Measurements from ENCODE around the gene MORN1.
"Not testable (repeated sequence)": the region's sequence is repeated elsewhere in the genome, so short reads cannot be mapped to it uniquely, and the experiment has no call there.

The MORN1 gene

DNA sequence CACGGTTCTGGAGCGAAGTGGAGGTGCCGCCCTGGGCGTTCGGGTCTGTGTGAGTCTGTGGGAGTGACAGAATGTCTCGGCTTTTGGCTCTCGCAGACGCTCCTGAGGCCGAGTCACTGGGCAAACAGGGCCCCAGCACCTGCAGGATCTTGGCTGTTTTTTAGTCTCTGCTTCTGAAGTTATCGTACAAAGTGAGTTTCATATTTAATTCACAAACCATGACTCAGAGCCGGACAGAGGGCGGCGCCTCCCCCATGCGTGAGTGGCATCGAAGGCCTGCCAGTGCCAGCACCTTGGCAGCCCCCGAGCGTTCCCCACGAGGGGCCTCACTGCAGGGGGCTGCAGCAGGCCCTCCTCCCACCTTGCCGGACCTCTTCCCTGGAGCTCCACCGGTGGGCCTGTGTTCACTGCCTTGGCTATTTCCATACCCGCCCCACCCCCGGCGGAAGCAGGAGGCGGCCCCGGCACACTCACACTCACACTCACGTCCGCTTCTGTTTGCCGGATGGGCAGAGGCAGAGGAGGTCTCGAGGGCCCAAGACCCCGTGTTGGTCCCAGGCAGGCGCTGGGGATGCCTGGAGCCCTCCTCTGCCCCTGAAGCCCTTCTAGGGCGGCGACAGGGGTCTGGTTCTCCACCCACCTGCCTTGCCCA, 56.3 kb downstream of the MORN1 start:
- DNase-seq = no peak

DNA sequence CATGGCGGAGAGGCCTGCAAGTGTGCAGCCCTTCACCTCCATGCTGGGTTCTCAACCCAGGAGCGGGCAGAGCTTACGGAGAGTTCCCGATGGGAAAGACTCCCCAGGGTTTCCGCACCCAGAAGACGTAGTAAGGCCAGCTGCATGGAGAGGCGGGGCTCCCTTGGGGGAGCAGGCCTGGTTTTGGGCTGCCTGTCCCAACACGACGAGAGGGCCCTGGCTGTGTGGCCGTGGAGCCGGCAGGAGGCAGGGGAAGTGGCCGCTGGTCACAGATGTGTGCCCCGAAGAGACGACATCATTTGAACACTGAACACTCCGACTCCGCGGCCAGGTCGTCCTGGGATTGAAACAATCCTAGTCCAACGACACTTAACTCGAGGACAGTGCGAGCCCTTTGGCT, 57.0 kb downstream of the MORN1 start:
- no peak for DNase-seq

DNA sequence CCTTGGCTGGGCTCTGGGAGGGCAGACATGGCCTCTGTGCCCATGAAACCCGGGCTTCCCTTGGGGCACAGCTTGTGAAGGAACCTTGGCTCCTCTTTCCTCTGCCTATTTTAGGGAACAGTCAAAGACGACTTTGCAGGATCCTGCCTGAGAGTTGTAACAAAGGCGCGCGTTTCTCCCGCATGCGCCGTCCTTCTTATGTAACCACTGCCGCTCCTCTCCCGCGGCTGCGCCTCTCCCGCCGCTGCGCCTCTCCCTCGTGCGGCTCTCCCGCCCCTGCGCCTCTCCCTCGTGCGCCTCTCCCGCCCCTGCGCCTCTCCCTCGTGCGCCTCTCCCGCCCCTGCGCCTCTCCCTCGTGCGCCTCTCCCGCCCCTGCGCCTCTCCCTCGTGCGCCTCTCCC, 59.8 kb downstream of the MORN1 start:
- not testable (repeated sequence) for DNase-seq

DNA sequence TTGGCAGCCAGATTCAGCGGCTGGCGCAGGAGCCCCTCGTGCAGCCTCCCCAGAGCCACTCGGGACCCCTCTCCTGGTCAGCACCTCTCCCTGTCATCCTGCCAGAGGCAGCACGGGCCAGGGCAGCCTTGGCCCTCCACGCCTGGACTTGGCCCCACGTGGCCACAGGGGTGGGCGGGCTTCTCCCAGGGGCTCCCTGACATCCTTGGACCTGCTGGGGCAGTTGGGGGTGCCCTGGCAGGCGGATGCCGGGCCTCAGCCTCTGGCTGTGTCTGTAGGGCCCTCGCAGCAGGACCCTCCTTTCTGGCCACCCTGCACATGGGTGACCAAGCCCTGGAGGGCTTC, 60.2 kb downstream of the MORN1 start:
- DNase-seq = no peak

DNA sequence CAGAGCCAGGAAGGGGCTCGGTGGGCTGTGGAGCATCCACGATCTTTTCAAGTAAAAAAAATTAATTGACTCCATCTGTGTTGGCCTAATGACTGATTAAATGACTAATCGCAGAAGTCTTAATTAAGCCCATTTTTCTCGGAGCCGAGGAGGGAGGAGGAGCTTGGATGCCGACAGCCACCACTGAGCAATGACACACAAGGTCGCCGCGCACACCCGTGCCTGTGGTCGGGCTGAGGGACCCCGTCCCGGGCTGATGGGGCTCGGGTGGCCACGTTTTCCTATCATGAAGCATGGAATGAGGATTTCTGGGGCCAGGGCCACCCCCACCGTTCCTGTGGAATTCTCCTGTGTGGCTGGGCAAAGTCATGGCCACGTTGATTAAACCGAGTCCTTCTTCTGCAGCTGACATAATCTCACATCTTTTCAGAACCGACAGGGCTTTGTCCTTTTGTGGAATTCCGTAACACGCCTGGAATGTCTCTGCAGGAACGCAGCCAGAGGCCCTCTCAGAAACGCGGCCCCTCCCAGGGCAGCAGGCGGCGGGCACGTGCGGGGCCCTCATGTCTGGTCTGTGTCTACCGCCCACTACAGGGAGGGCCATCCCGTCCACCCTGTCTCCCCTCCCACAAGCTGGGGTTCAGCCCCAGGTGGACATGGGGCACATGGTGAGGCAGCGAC, 60.7 kb downstream of the MORN1 start:
- no peak for DNase-seq

DNA sequence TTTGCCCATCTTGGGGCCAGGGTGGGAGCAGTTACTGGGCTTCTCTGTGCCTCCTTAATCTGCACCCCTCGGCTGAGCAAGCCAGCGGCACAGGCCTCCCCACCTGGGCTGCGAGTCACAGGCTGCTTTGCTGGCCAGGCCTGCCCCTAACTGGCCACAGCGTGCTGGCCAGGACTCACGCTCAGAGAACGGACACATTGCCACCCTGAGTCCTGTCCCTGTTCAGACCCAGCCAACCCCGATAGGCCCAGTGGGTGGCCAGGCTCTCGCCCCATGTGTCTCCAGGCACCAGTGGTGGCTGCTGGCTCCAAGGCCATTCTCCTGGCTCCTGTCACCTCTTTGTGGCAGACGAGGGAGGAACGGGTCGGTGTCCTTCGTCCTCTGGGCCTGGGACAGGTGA, 61.3 kb downstream of the MORN1 start:
- DNase-seq = no peak

DNA sequence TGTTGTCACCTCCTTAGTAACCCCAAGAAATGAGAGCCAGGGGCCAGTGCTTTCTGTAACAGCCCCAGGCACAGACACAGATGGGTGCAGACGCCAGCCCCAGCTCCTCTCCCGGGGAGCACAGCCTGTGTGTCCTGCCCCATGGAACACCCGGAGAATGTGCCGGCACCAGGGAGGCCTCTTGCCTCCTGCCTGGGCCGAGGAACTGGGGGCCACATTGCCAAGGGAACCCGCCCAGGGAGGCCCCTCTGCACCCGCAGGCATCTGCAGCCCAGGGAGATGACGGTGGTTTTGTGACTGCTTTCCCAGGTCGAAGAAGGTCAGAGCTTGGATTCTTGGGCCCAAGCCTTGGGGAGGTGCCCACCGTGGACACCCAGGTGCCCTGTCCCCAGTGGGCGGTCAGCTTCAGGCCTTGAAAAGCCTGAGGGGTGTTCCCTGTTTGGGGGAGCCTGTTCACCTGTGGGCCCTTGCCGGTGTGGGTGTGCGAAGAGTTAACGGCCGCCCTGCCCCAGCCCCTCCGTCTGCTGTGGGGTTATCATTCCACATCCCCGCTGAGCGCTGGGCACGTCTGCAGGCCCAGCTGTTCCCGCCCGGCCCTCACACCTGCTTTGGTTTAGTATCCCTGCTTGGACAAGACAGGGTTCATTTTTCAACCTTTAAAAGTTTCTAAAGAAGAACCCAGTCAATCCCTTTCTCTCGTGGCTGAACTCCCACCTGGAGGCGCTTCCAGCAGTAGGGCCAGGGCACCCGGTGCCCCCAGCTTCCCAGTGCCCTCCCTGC, 62.5 kb downstream of the MORN1 start:
- no peak for DNase-seq

DNA sequence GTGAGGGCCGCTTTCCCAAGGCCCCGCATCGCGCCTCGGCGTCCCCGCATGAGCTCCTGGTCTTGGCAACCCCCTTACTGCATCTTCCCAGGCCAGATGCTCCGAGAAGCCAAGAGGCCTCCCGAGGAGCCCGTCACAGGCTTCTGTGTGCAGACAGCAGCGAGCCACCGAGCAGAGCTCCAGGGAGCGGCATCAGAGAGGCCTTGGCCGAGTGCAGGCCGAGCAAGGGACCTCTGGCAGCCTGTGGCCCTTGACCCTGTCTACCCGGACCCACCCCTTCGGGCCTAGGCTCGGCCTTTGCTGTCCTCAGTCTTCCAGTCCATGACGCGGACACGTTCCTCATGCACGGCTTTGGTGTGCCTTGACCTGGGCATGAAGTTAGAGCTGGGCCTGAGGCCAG, 63.5 kb downstream of the MORN1 start:
- DNase-seq = no peak

DNA sequence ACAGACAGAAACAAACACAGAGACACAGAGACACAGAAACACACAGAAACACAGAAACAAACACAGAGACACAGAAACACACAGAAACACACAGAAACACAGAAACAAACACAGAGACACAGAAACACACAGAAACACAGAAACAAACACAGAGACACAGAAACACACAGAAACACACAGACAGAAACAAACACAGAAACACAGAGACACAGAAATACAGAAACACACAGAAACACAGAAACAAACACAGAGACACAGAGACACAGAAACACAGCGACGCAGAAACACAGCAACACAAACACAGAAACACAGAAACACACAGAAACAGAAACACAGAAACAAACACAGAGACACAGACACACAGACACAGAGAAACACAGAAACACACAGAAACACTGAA, 64.2 kb downstream of the MORN1 start:
- not testable (repeated sequence) for DNase-seq

DNA sequence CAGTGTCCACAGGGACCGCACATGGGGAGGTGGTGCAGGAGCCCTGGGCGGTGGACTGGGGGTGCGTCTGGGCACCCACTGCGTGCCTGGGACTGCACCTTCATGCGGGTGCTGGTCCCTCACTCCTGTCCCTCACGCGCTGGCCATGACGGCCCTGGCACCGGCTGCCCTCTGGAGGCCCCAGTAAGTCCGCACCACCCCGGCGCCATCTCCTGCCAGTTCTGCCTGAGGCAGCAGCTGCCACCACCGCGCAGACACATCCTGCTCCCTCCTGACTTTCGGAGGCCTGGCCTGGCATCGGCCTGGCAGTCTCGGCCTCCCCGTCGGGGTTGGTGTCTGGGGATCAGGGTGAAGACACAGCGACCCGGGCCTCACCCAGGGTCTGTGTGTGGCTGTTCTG, 64.8 kb downstream of the MORN1 start:
- no peak for DNase-seq

DNA sequence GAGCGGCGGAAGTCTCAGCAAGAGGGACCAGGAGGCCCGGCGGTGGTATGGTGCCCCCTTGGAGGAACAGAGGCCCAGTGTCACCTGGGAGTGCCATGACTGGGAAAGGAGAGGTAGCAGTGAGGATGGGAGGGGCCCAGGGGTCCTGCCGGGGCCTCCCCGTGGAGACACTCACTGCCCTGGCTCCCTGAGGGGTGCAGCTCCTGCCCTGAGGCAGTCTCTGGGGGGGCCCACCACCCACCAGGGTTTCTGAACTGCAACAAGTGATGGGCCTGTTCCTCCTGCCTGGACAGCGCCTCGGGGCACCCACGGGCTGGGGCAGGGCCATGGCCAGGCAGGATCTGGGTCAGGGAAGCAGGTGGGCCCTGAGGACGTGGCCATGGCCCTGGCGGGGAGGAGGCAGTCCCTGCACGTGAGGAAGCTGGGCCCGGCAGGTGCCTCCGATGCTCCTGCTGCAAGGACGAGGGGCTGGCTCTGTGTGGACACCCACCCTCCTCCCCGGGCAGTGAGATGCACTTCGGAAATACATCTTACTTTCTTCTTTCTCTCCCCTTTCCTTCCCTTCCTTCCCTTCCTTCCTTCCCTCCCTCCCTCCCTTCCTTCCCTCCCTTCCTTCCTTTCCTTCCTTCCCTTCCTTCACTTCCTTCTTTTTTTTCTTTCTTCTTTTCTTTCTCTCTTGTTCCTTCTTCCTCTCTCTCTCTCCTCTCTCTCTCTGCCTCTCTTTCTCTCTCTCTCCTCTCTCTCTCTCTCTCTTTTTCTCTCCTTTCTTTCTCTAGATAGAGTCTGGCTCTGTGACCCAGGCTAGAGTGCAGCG, 66.6 kb downstream of the MORN1 start:
- no peak for DNase-seq

DNA sequence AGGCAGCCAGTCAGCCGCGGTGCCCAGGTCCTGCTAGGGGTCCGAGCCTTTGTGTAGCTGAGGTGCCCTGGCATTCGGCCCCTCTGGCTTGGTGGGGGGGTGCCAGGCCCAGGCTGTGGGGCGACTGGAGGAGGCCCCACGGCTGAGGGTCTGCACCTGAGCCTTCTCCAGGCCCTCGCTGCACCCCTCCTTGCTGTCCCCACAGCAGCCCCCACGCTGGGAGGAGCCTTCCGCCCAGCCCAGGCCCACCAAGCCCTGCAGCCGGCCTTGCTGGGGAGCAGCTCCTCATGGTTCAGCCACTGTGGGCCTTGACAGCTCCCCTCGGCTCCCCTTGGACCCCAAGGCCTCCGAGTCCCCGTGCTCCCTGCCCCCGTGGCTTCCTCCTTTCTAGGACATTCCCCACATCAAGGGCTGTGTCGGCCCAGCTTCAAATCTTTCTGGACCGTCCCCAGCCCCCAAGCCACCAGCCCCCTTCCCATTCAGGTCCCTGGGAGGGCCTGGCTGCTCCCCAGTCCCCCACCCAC, 67.8 kb downstream of the MORN1 start:
- no peak for DNase-seq

DNA sequence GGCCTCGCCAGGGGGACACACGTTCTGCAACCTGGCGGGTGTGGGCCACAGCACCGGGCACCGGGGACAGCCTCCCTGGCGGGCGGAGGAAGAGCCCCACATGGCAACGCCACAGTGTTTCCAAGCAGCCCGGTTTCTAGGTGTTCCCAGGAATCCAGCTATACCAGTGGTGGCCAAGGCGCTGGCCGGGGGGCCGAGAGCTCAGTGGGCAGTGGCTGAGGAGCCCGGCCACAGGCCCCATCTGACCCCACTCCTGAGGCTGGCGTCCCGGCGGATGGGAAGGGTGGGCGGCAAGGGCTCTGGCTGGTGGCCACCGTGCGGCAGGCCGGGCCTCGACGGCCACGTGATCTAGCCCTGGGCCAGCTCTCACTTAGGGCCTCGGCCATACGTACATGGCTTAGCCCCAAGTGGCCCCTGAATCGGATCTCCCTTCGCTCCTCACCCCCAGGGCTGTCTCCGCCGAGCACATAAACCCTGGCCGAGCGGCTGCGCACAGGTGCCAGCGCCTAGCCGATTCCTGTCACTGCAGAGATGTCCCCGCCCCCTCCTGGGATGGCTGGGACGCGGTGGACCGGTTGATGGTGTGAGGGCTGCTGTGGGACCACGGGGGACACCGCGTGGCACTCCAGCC, 68.7 kb downstream of the MORN1 start:
- no peak for DNase-seq

DNA sequence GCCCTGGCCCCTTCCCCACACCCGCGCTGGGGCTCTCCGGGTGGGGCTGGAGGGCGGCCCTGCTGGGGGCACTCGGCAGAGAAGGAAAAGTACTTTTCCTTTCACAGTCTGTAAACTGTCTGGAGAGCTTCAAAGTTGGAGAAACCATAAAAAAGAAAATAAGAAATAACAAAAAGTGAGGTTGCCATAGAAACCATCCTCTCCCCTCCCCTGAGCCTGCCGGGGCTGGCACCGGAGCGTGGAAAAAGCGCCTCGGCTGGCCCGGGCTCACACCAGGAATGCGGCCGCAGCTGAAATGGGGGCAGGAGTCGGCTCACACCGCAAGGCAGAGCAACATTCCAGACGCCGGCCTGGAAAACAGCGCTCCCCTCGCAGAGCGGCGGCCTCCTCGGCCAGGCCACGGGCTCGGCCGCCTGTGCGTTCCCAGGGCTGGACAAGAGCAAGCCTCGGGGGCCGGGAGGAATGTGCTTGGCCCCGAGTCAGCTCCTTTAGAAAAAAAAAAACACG, 69.2 kb downstream of the MORN1 start:
- no peak for DNase-seq

DNA sequence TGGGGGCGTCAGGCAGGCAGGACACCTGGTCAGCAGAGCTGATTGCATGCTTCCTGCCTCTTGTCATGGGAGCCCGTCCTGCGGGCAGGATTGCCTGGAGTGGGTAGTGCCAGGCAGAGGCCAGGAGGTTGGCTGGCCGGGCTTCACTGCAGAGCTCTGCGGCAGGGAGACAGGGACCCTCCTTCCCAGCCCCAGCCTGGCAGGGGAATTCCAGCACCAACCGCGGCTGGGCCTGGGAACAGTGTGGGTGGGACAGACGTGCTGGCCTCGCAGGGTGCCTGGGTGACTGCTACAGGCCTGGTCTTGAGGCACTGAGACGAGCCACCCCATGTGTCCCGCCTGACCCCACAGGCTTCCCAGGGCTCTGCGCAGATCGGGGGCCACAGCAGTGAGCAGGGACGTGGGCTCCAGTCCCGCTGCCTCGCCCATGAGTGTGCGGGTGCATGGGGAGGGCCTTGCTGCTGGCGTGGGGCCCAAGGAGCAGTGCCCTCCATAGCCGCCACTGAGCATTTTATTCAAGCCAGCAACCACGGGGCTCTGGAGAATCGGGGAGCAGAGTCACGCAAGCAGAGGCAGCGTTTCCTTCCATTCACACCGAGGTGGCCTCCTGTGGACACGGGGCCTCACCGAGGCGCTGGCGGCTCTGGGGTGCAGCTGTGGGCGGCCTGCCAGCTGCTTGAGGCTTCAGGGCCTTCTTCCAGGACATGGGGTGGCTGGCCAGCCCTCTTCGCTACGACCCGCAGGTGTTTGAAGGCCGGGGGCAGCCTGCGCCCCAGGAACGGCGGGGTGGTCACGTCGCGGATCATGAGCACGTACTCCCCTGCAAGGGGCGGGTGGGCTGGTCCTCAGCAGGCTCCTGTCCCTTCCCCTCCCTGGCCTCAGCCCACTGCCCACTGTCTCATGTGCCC, 70.3 kb downstream of the MORN1 start:
- DNase-seq = no peak

DNA sequence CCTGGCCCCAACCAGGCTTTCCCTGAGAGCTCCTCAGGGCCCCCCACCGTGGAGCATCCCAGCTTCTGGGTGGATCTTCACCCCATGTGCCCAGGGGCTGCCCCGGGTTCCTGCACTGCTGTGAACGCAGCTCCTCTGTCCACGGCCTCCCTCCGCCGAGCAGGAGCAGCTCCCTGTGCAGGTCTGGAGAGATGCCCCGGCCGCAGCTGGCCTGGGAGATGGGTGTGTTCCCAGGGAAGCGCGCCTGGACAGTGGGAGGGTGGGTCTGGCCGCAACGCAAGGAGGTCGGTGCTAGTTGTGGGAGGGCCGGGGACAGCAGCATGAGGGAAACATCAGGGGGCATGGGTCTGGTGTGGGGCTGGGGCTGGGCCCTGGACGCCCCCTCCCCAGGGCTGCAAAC, 71.3 kb downstream of the MORN1 start:
- no peak for DNase-seq

DNA sequence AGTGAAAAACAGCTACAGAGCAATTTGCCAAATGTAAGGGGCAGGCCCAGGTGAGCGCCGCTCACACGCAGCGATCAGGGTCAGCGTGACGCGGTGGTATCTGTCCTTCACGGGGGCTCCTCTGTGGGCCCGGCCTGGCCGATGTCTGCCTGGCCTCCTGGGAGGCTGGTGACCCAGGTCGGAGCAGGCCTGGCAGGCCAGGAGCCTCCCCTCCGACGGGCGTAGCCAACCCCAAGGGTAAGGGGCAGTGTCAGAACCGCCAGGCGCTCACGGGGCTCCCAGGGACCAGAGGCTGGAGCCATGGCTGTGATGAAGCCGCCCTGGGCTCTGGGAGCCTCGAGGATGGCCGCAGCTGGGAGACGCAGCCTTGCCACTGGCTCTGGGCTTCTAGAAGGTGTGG, 72.1 kb downstream of the MORN1 start:
- DNase-seq = no peak

DNA sequence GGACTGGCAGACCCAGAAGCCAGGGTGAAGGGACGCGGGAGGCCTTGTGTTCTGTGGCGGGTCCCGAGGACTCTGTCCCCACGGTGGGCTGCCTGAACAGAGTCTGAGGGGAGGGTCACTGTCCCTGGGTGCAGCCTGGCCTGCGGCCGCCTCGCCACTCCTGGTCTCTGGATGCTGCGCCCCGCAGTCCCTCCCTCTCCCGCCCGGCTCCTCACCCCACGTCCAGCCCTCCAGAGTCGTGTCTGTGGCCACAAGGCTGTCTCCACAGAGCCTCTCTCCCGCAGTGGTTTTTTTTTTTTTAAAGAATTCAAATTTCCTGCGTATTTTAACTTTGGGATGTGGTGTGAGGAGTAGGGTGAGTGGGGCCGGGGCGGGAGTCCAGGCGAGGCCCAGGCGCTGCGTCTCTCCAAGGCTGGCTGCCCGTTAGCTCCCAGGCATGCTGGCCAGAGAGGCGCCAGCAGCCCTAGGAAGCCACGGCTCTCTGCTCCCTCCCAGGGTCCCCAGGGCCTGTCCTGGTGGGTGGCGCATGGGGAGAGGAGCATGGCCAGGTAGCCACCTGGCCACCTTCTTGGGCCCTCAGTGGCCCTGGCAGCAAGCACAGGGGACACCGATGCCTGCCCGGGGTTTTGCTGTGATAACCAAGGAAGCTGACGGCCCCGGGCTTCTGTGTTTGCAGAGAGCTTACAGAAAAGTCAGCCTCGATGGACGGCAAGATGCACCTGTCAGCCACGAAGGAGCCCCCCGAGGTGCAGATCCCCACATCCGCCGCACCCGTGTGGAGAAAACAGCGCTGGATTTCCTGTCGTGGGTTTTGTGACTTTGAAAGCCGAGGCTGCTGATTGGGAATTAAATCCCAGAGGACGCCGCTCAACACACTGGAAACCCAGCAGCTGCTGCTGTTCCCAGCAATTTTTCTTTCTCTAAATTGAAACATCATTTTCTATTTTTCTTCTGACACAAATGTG, 72.8 kb downstream of the MORN1 start:
- no peak for DNase-seq

DNA sequence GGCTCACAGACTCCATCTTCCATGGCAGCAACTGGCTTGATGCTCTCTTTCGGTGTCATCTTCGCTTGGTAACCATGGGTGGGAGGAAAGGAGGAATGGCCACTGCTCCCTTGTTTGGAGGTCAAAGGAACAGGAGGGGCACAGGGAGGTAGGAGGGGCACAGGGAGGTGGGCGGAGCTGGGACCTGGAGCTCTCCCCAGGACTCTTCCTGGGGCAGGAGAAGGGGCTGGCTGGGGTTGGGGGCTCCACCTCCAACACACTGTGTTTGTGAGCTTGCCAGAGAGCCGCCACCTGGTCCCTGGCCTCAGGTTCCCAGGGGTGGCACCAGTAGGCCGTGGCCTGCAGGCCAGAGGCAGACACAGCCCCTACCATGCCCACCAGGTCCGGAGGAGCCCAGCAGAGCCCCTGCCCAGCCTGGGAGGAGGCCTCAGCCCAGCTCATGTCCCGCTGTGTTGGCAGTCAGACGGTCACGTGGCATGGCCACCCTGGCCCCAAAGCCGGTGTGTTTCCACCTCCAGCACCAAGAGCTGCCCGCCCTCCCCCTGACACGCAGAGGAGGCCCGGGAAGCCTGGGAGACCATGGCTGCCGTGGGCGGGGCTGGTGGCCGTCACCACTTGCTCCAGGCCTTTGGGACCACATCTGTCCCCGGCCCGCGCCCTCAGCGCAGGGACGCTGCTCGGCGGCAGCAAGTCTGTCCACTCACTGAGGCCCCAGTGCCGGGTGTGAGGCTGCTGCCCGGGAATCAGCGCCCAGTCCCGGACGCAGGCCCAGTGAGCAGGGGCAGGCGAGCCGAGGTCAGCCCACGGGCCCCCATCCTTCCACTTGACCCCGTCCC, 73.9 kb downstream of the MORN1 start:
- no peak for DNase-seq

All from stimulated activated CD4-positive, alpha-beta T cell treated with anti-CD3 and anti-CD28 coated beads, Interleukin-1b, Interleukin-23, amount 100 ng/mL, for 48 hours (primary cell).